ENCODE results near the gene ZMAT5.
"Not testable (repeated sequence)": the region's sequence is repeated elsewhere in the genome, so short reads cannot be mapped to it uniquely, and the experiment has no call there.

ZMAT5 gene

GRCh38 chr22:29755889-29756288 lies 10.9 kb downstream of the ZMAT5 start:
- no peak overlapping the region for H3K27ac ChIP-seq (ENCODE audit: low read depth, low read length)
- no peaks in the 10 kb centered on the region for H3K9me3 ChIP-seq (ENCODE audit: insufficient read depth, low read length)
- no peaks in the 10 kb centered on the region for H3K36me3 ChIP-seq (ENCODE audit: low read length)
- no peaks in the 10 kb centered on the region for H3K27me3 ChIP-seq (ENCODE audit: low read length)
- H3K9ac ChIP-seq (ENCODE audit: low read length), result no peak overlapping the region
- no peak overlapping the region for H3K4me3 ChIP-seq (ENCODE audit: insufficient read depth, low read length, poor library complexity, severe bottlenecking)
- H3F3A ChIP-seq (ENCODE audit: insufficient read depth), result no peaks in the 10 kb centered on the region
- no peaks in the 10 kb centered on the region for H3K9me2 ChIP-seq (replicated peaks; ENCODE audit: insufficient read depth, low read length)
- H2AFZ ChIP-seq (ENCODE audit: low read depth, low read length, severe bottlenecking), result no peak overlapping the region
- TF ChIP-seq EZH2phosphoT487 (conservative IDR thresholded peaks at IDR 0.05; ENCODE audit: low read length) (no peak), CTCF (IDR thresholded peaks at IDR 0.05; ENCODE audit: insufficient read depth, low read length, poor library complexity, severe bottlenecking) (no peak)
- H3K4me2 ChIP-seq (ENCODE audit: low read depth, low read length, poor library complexity, severe bottlenecking), result no peak overlapping the region
- no peaks in the 10 kb centered on the region for H4K20me1 ChIP-seq (ENCODE audit: low read depth, low read length)
- H3K79me2 ChIP-seq (ENCODE audit: insufficient read depth, low read length), result no peaks in the 10 kb centered on the region

- H3K27ac ChIP-seq (ENCODE audit: low read depth, low read length); H3K9ac ChIP-seq (ENCODE audit: low read length); H3F3A ChIP-seq (ENCODE audit: insufficient read depth); H3K4me2 ChIP-seq (ENCODE audit: low read depth, low read length, poor library complexity, severe bottlenecking); H3K9me3 ChIP-seq (ENCODE audit: insufficient read depth, low read length); H3K4me3 ChIP-seq (ENCODE audit: insufficient read depth, low read length, poor library complexity, severe bottlenecking); H3K27me3 ChIP-seq (ENCODE audit: low read length); H2AFZ ChIP-seq (ENCODE audit: low read depth, low read length, severe bottlenecking); H3K36me3 ChIP-seq (ENCODE audit: low read length); H4K20me1 ChIP-seq (ENCODE audit: low read depth, low read length); H3K79me2 ChIP-seq (ENCODE audit: insufficient read depth, low read length); H3K9me2 ChIP-seq (replicated peaks; ENCODE audit: insufficient read depth, low read length): not testable (repeated sequence)
Observed at GRCh38 chr22:29754658-29755395, 12.0 kb downstream of the ZMAT5 start.

GRCh38 chr22:29753808-29754657 lies 12.8 kb downstream of the ZMAT5 start:
- H3K4me3 ChIP-seq (ENCODE audit: insufficient read depth, low read length, poor library complexity, severe bottlenecking), result no peak overlapping the region
- H3K9ac ChIP-seq (ENCODE audit: low read length), result no peak overlapping the region
- H3K9me2 ChIP-seq (replicated peaks; ENCODE audit: insufficient read depth, low read length), result no peaks in the 10 kb centered on the region
- TF ChIP-seq EZH2phosphoT487 (conservative IDR thresholded peaks at IDR 0.05; ENCODE audit: low read length) (no peak), CTCF (IDR thresholded peaks at IDR 0.05; ENCODE audit: insufficient read depth, low read length, poor library complexity, severe bottlenecking) (no peak)
- H3K4me2 ChIP-seq (ENCODE audit: low read depth, low read length, poor library complexity, severe bottlenecking), result no peak overlapping the region
- H3K36me3 ChIP-seq (ENCODE audit: low read length), result no peaks in the 10 kb centered on the region
- H4K20me1 ChIP-seq (ENCODE audit: low read depth, low read length), result no peaks in the 10 kb centered on the region
- H3F3A ChIP-seq (ENCODE audit: insufficient read depth), result no peaks in the 10 kb centered on the region
- no peaks in the 10 kb centered on the region for H3K27me3 ChIP-seq (ENCODE audit: low read length)
- H2AFZ ChIP-seq (ENCODE audit: low read depth, low read length, severe bottlenecking), result no peak overlapping the region
- no peaks in the 10 kb centered on the region for H3K79me2 ChIP-seq (ENCODE audit: insufficient read depth, low read length)
- H3K9me3 ChIP-seq (ENCODE audit: insufficient read depth, low read length), result no peaks in the 10 kb centered on the region
- no peak overlapping the region for H3K27ac ChIP-seq (ENCODE audit: low read depth, low read length)

- no peaks in the 10 kb centered on the region for H3K9me2 ChIP-seq (replicated peaks; ENCODE audit: insufficient read depth, low read length)
- no peak overlapping the region for H3K27ac ChIP-seq (ENCODE audit: low read depth, low read length)
- no peak overlapping the region for H3K9ac ChIP-seq (ENCODE audit: low read length)
- no peak overlapping the region for H3K4me3 ChIP-seq (ENCODE audit: insufficient read depth, low read length, poor library complexity, severe bottlenecking)
- H3K9me3 ChIP-seq (ENCODE audit: insufficient read depth, low read length), result no peaks in the 10 kb centered on the region
- no peaks in the 10 kb centered on the region for H3F3A ChIP-seq (ENCODE audit: insufficient read depth)
- no peaks in the 10 kb centered on the region for H3K36me3 ChIP-seq (ENCODE audit: low read length)
- H4K20me1 ChIP-seq (ENCODE audit: low read depth, low read length), result no peaks in the 10 kb centered on the region
- no peaks in the 10 kb centered on the region for H3K79me2 ChIP-seq (ENCODE audit: insufficient read depth, low read length)
- H3K27me3 ChIP-seq (ENCODE audit: low read length), result no peaks in the 10 kb centered on the region
- no peak for TF ChIP-seq CTCF (IDR thresholded peaks at IDR 0.05; ENCODE audit: insufficient read depth, low read length, poor library complexity, severe bottlenecking)
- TF ChIP-seq EZH2phosphoT487 (conservative IDR thresholded peaks at IDR 0.05; ENCODE audit: low read length), result no peak
- no peak overlapping the region for H3K4me2 ChIP-seq (ENCODE audit: low read depth, low read length, poor library complexity, severe bottlenecking)
- no peak overlapping the region for H2AFZ ChIP-seq (ENCODE audit: low read depth, low read length, severe bottlenecking)
Observed at GRCh38 chr22:29751669-29752068, 15.1 kb downstream of the ZMAT5 start.

All from SU-DHL-6 (cell line).